Small intestine (tissue), 7 donors: ENCODE measurements around the gene SPHKAP. TPM values are rescaled to one million over a fixed set of nuclear protein-coding genes. Genes with fewer than 3 reads are reported as not detected.

Experiments
- DNase-seq, 2 donors: peaks; one replicate each; pipeline versions ENCODE4 v3.0.0 to v3.0.0-alpha.2; 2013
- FAIRE-seq: peaks from 2 replicates; lab custom pipeline; 2012; peaks lifted over from hg19 to GRCh38; lab: Jason Lieb, UNC
- H3K27ac ChIP-seq, 3 donors: one replicate each; pipeline ENCODE4 v1.5.1; 2013; ENCODE audit warnings: low read length in 2 of 3, mild to moderate bottlenecking in 2 of 3, control low read depth in 1 of 3, inconsistent platforms in 1 of 3, low read depth in 1 of 3, moderate library complexity in 1 of 3
- H3K27me3 ChIP-seq, 3 donors: one replicate each; pipeline ENCODE4 v1.6.1; 2013; ENCODE audit warnings: low read length in 3 of 3, inconsistent platforms in 1 of 3; ENCODE audit not compliant: control insufficient read depth in 3 of 3, insufficient read depth in 3 of 3
- H3K36me3 ChIP-seq, 3 donors: one replicate each; pipeline ENCODE4 v1.6.1; 2013; ENCODE audit warnings: low read length in 3 of 3, inconsistent platforms in 1 of 3, low read depth in 1 of 3, mild to moderate bottlenecking in 1 of 3, moderate library complexity in 1 of 3; ENCODE audit not compliant: control insufficient read depth in 3 of 3, insufficient read depth in 2 of 3
- H3K4me1 ChIP-seq, 3 donors: one replicate each; pipeline ENCODE4 v1.6.1; 2013; ENCODE audit warnings: low read length in 2 of 3, inconsistent platforms in 1 of 3, low read depth in 1 of 3, mild to moderate bottlenecking in 1 of 3, moderate library complexity in 1 of 3; ENCODE audit not compliant: control insufficient read depth in 3 of 3, insufficient read depth in 2 of 3
- H3K4me3 ChIP-seq, 3 donors: one replicate each; pipeline ENCODE4 v1.5.1; 2013; ENCODE audit warnings: low read length in 3 of 3, control low read depth in 1 of 3, inconsistent platforms in 1 of 3, low read depth in 1 of 3, mild to moderate bottlenecking in 1 of 3, moderate library complexity in 1 of 3
- H3K9me3 ChIP-seq, 2 donors: one replicate each; pipeline ENCODE4 v1.6.1; 2013; ENCODE audit warnings: low read depth in 1 of 2, low read length in 1 of 2; ENCODE audit not compliant: control insufficient read depth in 2 of 2, insufficient read depth in 1 of 2
- WGBS, 3 donors: extraction: QIAGEN DNeasy Blood & Tissue Kit; methylation state at CpG; one replicate each; pipeline ENCODE4 v1.1.7; 2013; 5-methylcytosine and 5-hydroxymethylcytosine counted together
- polyA plus RNA-seq, 4 donors: library from polyadenylated mRNA; stranded (reverse) in 3 of 4; unstranded in 1 of 4; fragments of 200-250 nt in 3 of 4; fragments of 120-200 nt in 1 of 4; gene quantifications; one replicate each; pipeline versions ENCODE4 v1.2.1 to v1.2.3, GENCODE V29; 2013
- donor health status: healthy with polysubstance abuse.
- donor health status: control.
- donor health status: control.
- donor health status: Bipolar disorder and iron deficiency.
- donor health status: healthy.

Gene SPHKAP
- polyA plus RNA-seq, 4 donors: 0.01 to 0.27 (median 0.10) TPM; not detected in 1

- H3K27me3 ChIP-seq: no peaks in the 10 kb centered on the region
- FAIRE-seq: no peak
- H3K9me3 ChIP-seq: no peaks in the 10 kb centered on the region
- DNase-seq: no peak
- no peaks in the 10 kb centered on the region for H3K4me1 ChIP-seq
- WGBS, 3 donors: 20 to 25% (median 24%) methylated on average over 2 of the region's 2 CpGs
- H3K36me3 ChIP-seq: no peaks in the 10 kb centered on the region
- no peak overlapping the region for H3K27ac ChIP-seq
- H3K4me3 ChIP-seq: no peak overlapping the region
Measured at GRCh38 chr2:228118940-228119339, 62.5 kb downstream of the SPHKAP start.

GRCh38 chr2:228107846-228108245, 73.6 kb downstream of the SPHKAP start:
- no peaks in the 10 kb centered on the region for H3K9me3 ChIP-seq
- no peak overlapping the region for H3K4me3 ChIP-seq
- no peak for FAIRE-seq
- DNase-seq: no peak
- 62 to 77% (median 68%) methylated on average over 2 of the region's 2 CpGs for WGBS, 3 donors
- H3K4me1 ChIP-seq: no peaks in the 10 kb centered on the region
- H3K27me3 ChIP-seq: peaks cover 0 to 2% (median 0%) of the 10 kb centered on the region in 3 donors
- H3K36me3 ChIP-seq: no peaks in the 10 kb centered on the region
- no peak overlapping the region for H3K27ac ChIP-seq

GRCh38 chr2:228105526-228106250, 75.8 kb downstream of the SPHKAP start:
- no peak for FAIRE-seq
- no peaks in the 10 kb centered on the region for H3K4me1 ChIP-seq
- no peaks in the 10 kb centered on the region for H3K36me3 ChIP-seq
- DNase-seq: no peak
- H3K27ac ChIP-seq: no peak overlapping the region
- H3K27me3 ChIP-seq: no peaks in the 10 kb centered on the region
- 79 to 85% (median 80%) methylated on average over 8 of the region's 8 CpGs for WGBS, 3 donors
- no peaks in the 10 kb centered on the region for H3K9me3 ChIP-seq
- H3K4me3 ChIP-seq: no peak overlapping the region

- Histone ChIP-seq H3K27me3 (no peaks in the 10 kb centered on the region), H3K4me3 (no peak overlapping the region), H3K36me3 (no peaks in the 10 kb centered on the region), H3K9me3 (no peaks in the 10 kb centered on the region), H3K27ac (no peak overlapping the region), H3K4me1 (no peaks in the 10 kb centered on the region)
- 85 to 91% (median 90%) methylated on average over 2 of the region's 2 CpGs for WGBS, 3 donors
- peak; percentile 98 for FAIRE-seq
- no peak for DNase-seq
Measured at GRCh38 chr2:228104215-228104614, 77.3 kb downstream of the SPHKAP start.

- WGBS, 3 donors: 63 to 76% (median 75%) methylated on average over 5 of the region's 5 CpGs
- H3K4me1 ChIP-seq: no peaks in the 10 kb centered on the region
- H3K27me3 ChIP-seq: no peaks in the 10 kb centered on the region
- no peaks in the 10 kb centered on the region for H3K9me3 ChIP-seq
- no peaks in the 10 kb centered on the region for H3K36me3 ChIP-seq
- DNase-seq (no peak), FAIRE-seq (no peak)
- H3K27ac ChIP-seq: no peak overlapping the region
- H3K4me3 ChIP-seq: no peak overlapping the region
Measured at GRCh38 chr2:228103379-228103778, 78.1 kb downstream of the SPHKAP start.

- H3K4me3 ChIP-seq: no peak overlapping the region
- FAIRE-seq (no peak), DNase-seq (no peak)
- H3K27me3 ChIP-seq: no peaks in the 10 kb centered on the region
- no peaks in the 10 kb centered on the region for H3K4me1 ChIP-seq
- no peak overlapping the region for H3K27ac ChIP-seq
- H3K9me3 ChIP-seq: no peaks in the 10 kb centered on the region
- WGBS, 3 donors: 74 to 78% (median 77%) methylated on average over 4 of the region's 4 CpGs
- H3K36me3 ChIP-seq: no peaks in the 10 kb centered on the region
Measured at GRCh38 chr2:228102949-228103348, 78.5 kb downstream of the SPHKAP start.

- no peaks in the 10 kb centered on the region for H3K27me3 ChIP-seq
- H3K4me3 ChIP-seq: no peak overlapping the region
- 86 to 91% (median 87%) methylated on average over 6 of the region's 6 CpGs for WGBS, 3 donors
- no peak for FAIRE-seq
- DNase-seq: no peak
- H3K27ac ChIP-seq: no peak overlapping the region
- peaks cover 0 to 10% of the 10 kb centered on the region in 2 donors for H3K9me3 ChIP-seq
- no peaks in the 10 kb centered on the region for H3K36me3 ChIP-seq
- H3K4me1 ChIP-seq: no peaks in the 10 kb centered on the region
Measured at GRCh38 chr2:228094377-228094921, 87.0 kb downstream of the SPHKAP start.

GRCh38 chr2:228092056-228092455, 89.4 kb downstream of the SPHKAP start:
- peaks cover 0 to 12% of the 10 kb centered on the region in 2 donors for H3K9me3 ChIP-seq
- DNase-seq (no peak), FAIRE-seq (no peak)
- no peaks in the 10 kb centered on the region for H3K27me3 ChIP-seq
- H3K27ac ChIP-seq: no peak overlapping the region
- H3K4me3 ChIP-seq: no peak overlapping the region
- 66 to 87% (median 82%) methylated on average over 9 of the region's 9 CpGs for WGBS, 3 donors
- H3K36me3 ChIP-seq: no peaks in the 10 kb centered on the region
- H3K4me1 ChIP-seq: no peaks in the 10 kb centered on the region
